WTC11 (cell line): ENCODE measurements around the gene RPL36AL. TPM values are rescaled to one million over a fixed set of nuclear protein-coding genes. Genes with fewer than 3 reads are reported as not detected.

Experiments used
- CDX4 ChIP-seq: fragments of 250-450 bp; sonication (Bioruptor Pico); IDR thresholded peaks from 2 replicates; pipeline ENCODE4 v1.9.0; 2021; ENCODE audit warnings: moderate library complexity, mild to moderate bottlenecking, inconsistent platforms, borderline replicate concordance
- CREM ChIP-seq: sonication (generic); formaldehyde crosslinking; IDR thresholded peaks from 2 replicates; pipeline ENCODE4 v1.8.1; 2022; ENCODE audit warnings: mild to moderate bottlenecking, missing genetic modification reagents, moderate library complexity
- ELF4 ChIP-seq: sonication (generic); formaldehyde crosslinking; IDR thresholded peaks from 2 replicates; pipeline ENCODE4 v1.8.1; 2022; ENCODE audit warnings: low read depth, mild to moderate bottlenecking, moderate library complexity, missing genetic modification reagents
- ETV6 ChIP-seq: sonication (generic); formaldehyde crosslinking; IDR thresholded peaks from 2 replicates; pipeline ENCODE4 v1.8.1; 2022; ENCODE audit warnings: mild to moderate bottlenecking, missing genetic modification reagents
- FOXJ3 ChIP-seq: sonication (generic); formaldehyde crosslinking; IDR thresholded peaks from 2 replicates; pipeline ENCODE4 v1.9.0; 2021; ENCODE audit warnings: missing genetic modification reagents, mild to moderate bottlenecking, borderline replicate concordance
- FOXP4 ChIP-seq: sonication (generic); formaldehyde crosslinking; IDR thresholded peaks from 2 replicates; pipeline ENCODE4 v1.8.0; 2022; ENCODE audit warnings: mild to moderate bottlenecking, missing genetic modification reagents
- IRF1 ChIP-seq: sonication (generic); formaldehyde crosslinking; IDR thresholded peaks from 2 replicates; pipeline ENCODE4 v1.8.0; 2023; ENCODE audit warnings: missing genetic modification reagents
- NFATC4 ChIP-seq: fragments of 250-450 bp; sonication (Bioruptor Pico); IDR thresholded peaks from 2 replicates; pipeline ENCODE4 v1.9.0; 2021; ENCODE audit warnings: mild to moderate bottlenecking
- NR1H2 ChIP-seq: sonication (generic); formaldehyde crosslinking; IDR thresholded peaks from 2 replicates; pipeline ENCODE4 v1.9.0; 2021; ENCODE audit warnings: mild to moderate bottlenecking, moderate library complexity, missing genetic modification reagents
- SMAD3 ChIP-seq: sonication (generic); formaldehyde crosslinking; IDR thresholded peaks from 2 replicates; pipeline ENCODE4 v1.8.0; 2022; ENCODE audit warnings: missing genetic modification reagents, mild to moderate bottlenecking, borderline replicate concordance
- SP1 ChIP-seq: sonication (generic); formaldehyde crosslinking; conservative IDR thresholded peaks from 2 replicates; pipeline ENCODE4 v1.8.1; 2022; ENCODE audit warnings: missing genetic modification reagents
- TEAD1 ChIP-seq: sonication (generic); formaldehyde crosslinking; IDR thresholded peaks from 2 replicates; pipeline ENCODE4 v1.8.0; 2022; ENCODE audit warnings: mild to moderate bottlenecking, missing genetic modification reagents
- TEAD4 ChIP-seq: sonication (generic); formaldehyde crosslinking; IDR thresholded peaks from 2 replicates; pipeline ENCODE4 v1.8.0; 2022; ENCODE audit warnings: mild to moderate bottlenecking, missing genetic modification reagents
- USF1 ChIP-seq: sonication (generic); formaldehyde crosslinking; IDR thresholded peaks from 2 replicates; pipeline ENCODE4 v1.8.0; 2022; ENCODE audit warnings: mild to moderate bottlenecking, missing genetic modification reagents
- ZNF219 ChIP-seq: sonication (generic); formaldehyde crosslinking; IDR thresholded peaks from 2 replicates; pipeline ENCODE4 v1.8.0; 2023; ENCODE audit warnings: missing genetic modification reagents, mild to moderate bottlenecking, borderline replicate concordance
- ZNF281 ChIP-seq: sonication (generic); formaldehyde crosslinking; IDR thresholded peaks from 2 replicates; pipeline ENCODE4 v1.8.0; 2023; ENCODE audit warnings: mild to moderate bottlenecking, missing genetic modification reagents
- ZNF425 ChIP-seq: fragments of 250-450 bp; sonication (Bioruptor Pico); conservative IDR thresholded peaks from 2 replicates; pipeline ENCODE4 v1.9.0; 2021; ENCODE audit warnings: mild to moderate bottlenecking
- ZNF512 ChIP-seq: sonication (generic); formaldehyde crosslinking; IDR thresholded peaks from 2 replicates; pipeline ENCODE4 v1.8.1; 2022; ENCODE audit warnings: missing genetic modification reagents, borderline replicate concordance
- ZNF532 ChIP-seq: fragments of 250-450 bp; sonication (Bioruptor Pico); IDR thresholded peaks from 2 replicates; pipeline ENCODE4 v1.9.0; 2021; ENCODE audit warnings: mild to moderate bottlenecking, borderline replicate concordance
- ZSCAN18 ChIP-seq: fragments of 250-450 bp; sonication (Bioruptor Pico); IDR thresholded peaks from 2 replicates; pipeline ENCODE4 v2.1.2; 2022; ENCODE audit warnings: mild to moderate bottlenecking, moderate library complexity
- total RNA-seq: library from RNA; stranded (reverse); gene quantifications from 3 replicates; pipeline ENCODE4 v1.2.3, GENCODE V29; 2021

Gene RPL36AL
- total RNA-seq, 1 experiment from 2014 or later, result 212 TPM

GRCh38 chr14:49634547-49635334, 14.3 kb upstream of the RPL36AL start, which contains the start of gene DNAAF2 (continued):
- TF ChIP-seq ZNF425 (no peak), NFATC4 (CRISPR knock-in tag) (no peak), ZSCAN18 (no peak), FOXJ3 (CRISPR knock-in tag) (no peak), NR1H2 (CRISPR knock-in tag) (no peak), SMAD3 (CRISPR knock-in tag) (no peak; the same call in 1 of the 2 replicates), USF1 (0 out of 2 replicates have a peak, but pooled peaks have one; percentile 9), ZNF219 (CRISPR knock-in tag) (no peak), ZNF532 (CRISPR knock-in tag) (no peak), ZNF512 (CRISPR knock-in tag) (no peak), CDX4 (CRISPR knock-in tag) (no peak), TEAD4 (CRISPR knock-in tag) (no peak; the same call in 1 of the 2 replicates), CREM (CRISPR knock-in tag) (no peak), SP1 (CRISPR knock-in tag) (no peak; the same call in 1 of the 2 replicates), ELF4 (CRISPR knock-in tag) (no peak), TEAD1 (CRISPR knock-in tag) (no peak; the same call in 1 of the 2 replicates), IRF1 (CRISPR knock-in tag) (no peak; the same call in 1 of the 2 replicates), ZNF281 (no peak; the same call in 1 of the 2 replicates), ETV6 (CRISPR knock-in tag) (peak; percentile 43), FOXP4 (no peak)
